GM23248 (cell line): ENCODE results near the gene PARVA. TPM values are rescaled to one million over a fixed set of nuclear protein-coding genes. Genes with fewer than 3 reads are reported as not detected.
"Not testable (repeated sequence)": the region's sequence is repeated elsewhere in the genome, so short reads cannot be mapped to it uniquely, and the experiment has no call there.

Experiments
- DNase-seq: peaks from one replicate; pipeline ENCODE4 v3.0.0-alpha.2; 2015
- H2AFZ ChIP-seq: fragments of 200-600 bp; sonication (generic); 2 replicates; pipeline ENCODE4 v1.6.1; 2016; ENCODE audit warnings: antibody characterized with exemption
- H3F3A ChIP-seq: fragments of 200-600 bp; sonication (generic); 2 replicates; pipeline ENCODE4 v1.6.1; 2016; ENCODE audit warnings: mild to moderate bottlenecking, antibody characterized with exemption, mixed run types; ENCODE audit not compliant: insufficient read depth
- H3K27ac ChIP-seq: fragments of 200-600 bp; sonication (generic); 2 replicates; pipeline ENCODE4 v1.5.1; 2016; ENCODE audit warnings: mild to moderate bottlenecking
- H3K27me3 ChIP-seq: fragments of 200-600 bp; sonication (generic); replicated peaks from 2 replicates; pipeline ENCODE4 v1.6.1; 2016; ENCODE audit warnings: mild to moderate bottlenecking; ENCODE audit not compliant: insufficient read depth
- H3K36me3 ChIP-seq: fragments of 200-600 bp; sonication (generic); 2 replicates; pipeline ENCODE4 v1.6.1; 2016; ENCODE audit warnings: low read depth, mild to moderate bottlenecking
- H3K4me1 ChIP-seq: fragments of 200-600 bp; sonication (generic); 2 replicates; pipeline ENCODE4 v1.6.1; 2016; ENCODE audit warnings: mild to moderate bottlenecking; ENCODE audit not compliant: insufficient read depth
- H3K4me2 ChIP-seq: fragments of 200-600 bp; sonication (generic); one replicate; pipeline ENCODE4 v1.6.1; 2016; ENCODE audit warnings: mild to moderate bottlenecking; ENCODE audit not compliant: unreplicated experiment
- H3K4me3 ChIP-seq: fragments of 200-600 bp; sonication (generic); 2 replicates; pipeline ENCODE4 v1.5.1; 2016; ENCODE audit warnings: mild to moderate bottlenecking
- H3K79me2 ChIP-seq: fragments of 200-600 bp; sonication (generic); 2 replicates; pipeline ENCODE4 v1.6.1; 2016; ENCODE audit warnings: mild to moderate bottlenecking; ENCODE audit not compliant: insufficient read depth
- H3K9ac ChIP-seq: fragments of 200-600 bp; sonication (generic); 2 replicates; pipeline ENCODE4 v1.6.1; 2016; ENCODE audit warnings: mild to moderate bottlenecking
- H3K9me2 ChIP-seq: fragments of 200-600 bp; sonication (generic); 2 replicates; pipeline ENCODE4 v1.6.1; 2016; ENCODE audit warnings: mixed run types, mild to moderate bottlenecking, moderate library complexity; ENCODE audit not compliant: insufficient read depth
- H3K9me3 ChIP-seq: fragments of 200-600 bp; sonication (generic); one replicate; pipeline ENCODE4 v1.6.1; 2017; ENCODE audit warnings: low read depth
- H4K20me1 ChIP-seq: fragments of 200-600 bp; sonication (generic); 2 replicates; pipeline ENCODE4 v1.6.0; 2016; ENCODE audit not compliant: insufficient read depth
- EZH2 ChIP-seq: fragments of 200-600 bp; sonication (generic); IDR thresholded peaks from 2 replicates; pipeline ENCODE4 v1.6.1; 2018; ENCODE audit warnings: antibody characterized with exemption, mild to moderate bottlenecking; ENCODE audit not compliant: insufficient read depth, poor library complexity, severe bottlenecking
- EZH2phosphoT487 ChIP-seq: fragments of 200-600 bp; sonication (generic); IDR thresholded peaks from 2 replicates; pipeline ENCODE4 v1.6.1; 2018; ENCODE audit warnings: antibody characterized with exemption, moderate library complexity, mild to moderate bottlenecking, low read depth; ENCODE audit not compliant: insufficient read depth
- WGBS, 2 experiments: methylation state at CpG; one replicate each; pipeline ENCODE4 v1.1.6; 2015 to 2017; ENCODE audit warnings: low lambda C conversion rate in 2 of 2, low coverage in 1 of 2; ENCODE audit errors: missing lambda C conversion rate in 2 of 2; 5-methylcytosine and 5-hydroxymethylcytosine counted together
- in situ Hi-C: fragments of 300-500 bp; cut with MboI; formaldehyde crosslinking; loops from 2 replicates; pipeline ENCODE4 v1.15.0; 2020
- polyA plus RNA-seq: library from polyadenylated mRNA; unstranded; fragments of >200 nt; fragmentation: Nextera tagmentation; extraction: Ambion mirVana; gene quantifications from 2 replicates; pipeline ENCODE4 v1.2.1, GENCODE V29; 2016
- total RNA-seq: library from RNA; depleted of rRNA; stranded (reverse); fragments of >200 nt; shearing (Covaris generic); gene quantifications from 2 replicates; pipeline ENCODE4 v1.2.3, GENCODE V29; 2014

Gene PARVA
- total and polyA plus RNA-seq, 2 experiments from 2014 or later, result 87.9 to 121 TPM

GRCh38 chr11:12517741-12518140 lies 140.4 kb downstream of the PARVA start:
- no peak overlapping the region for H2AFZ ChIP-seq
- no peaks in the 10 kb centered on the region for H4K20me1 ChIP-seq
- no peaks in the 10 kb centered on the region for H3K9me3 ChIP-seq
- 76 to 80% methylated on average over 4 of the region's 4 CpGs for WGBS, 2 experiments
- no peaks in the 10 kb centered on the region for H3F3A ChIP-seq
- H3K4me1 ChIP-seq, result no peaks in the 10 kb centered on the region
- in situ Hi-C loops, result no loop called here
- no peaks in the 10 kb centered on the region for H3K79me2 ChIP-seq
- TF ChIP-seq EZH2phosphoT487 (no peak), EZH2 (no peak)
- no peak overlapping the region for H3K4me2 ChIP-seq
- no peaks in the 10 kb centered on the region for H3K27me3 ChIP-seq
- H3K9ac ChIP-seq, result no peak overlapping the region
- H3K36me3 ChIP-seq, result peaks cover 29% of the 10 kb centered on the region; the same call in 1 of the 2 replicates
- H3K9me2 ChIP-seq, result no peaks in the 10 kb centered on the region
- H3K27ac ChIP-seq, result no peak overlapping the region
- no peak for DNase-seq
- no peak overlapping the region for H3K4me3 ChIP-seq

- no peak for TF ChIP-seq EZH2
- no peak for TF ChIP-seq EZH2phosphoT487
- Histone ChIP-seq H3K27me3 (no peaks in the 10 kb centered on the region), H2AFZ (no peak overlapping the region), H3K4me3 (no peak overlapping the region), H3K9me3 (no peaks in the 10 kb centered on the region), H4K20me1 (no peaks in the 10 kb centered on the region), H3K4me2 (no peak overlapping the region), H3K36me3 (peaks cover 26% of the 10 kb centered on the region; the same call in 1 of the 2 replicates), H3K9me2 (no peaks in the 10 kb centered on the region), H3F3A (no peaks in the 10 kb centered on the region), H3K27ac (no peak overlapping the region), H3K79me2 (no peaks in the 10 kb centered on the region), H3K9ac (no peak overlapping the region), H3K4me1 (no peaks in the 10 kb centered on the region)
- 97 to 98% methylated on average over 15 of the region's 15 CpGs for WGBS, 2 experiments
- DNase-seq, result no peak
- in situ Hi-C loops, result no loop called here
Observed at GRCh38 chr11:12518606-12519385, 141.4 kb downstream of the PARVA start.

- no peaks in the 10 kb centered on the region for H3K9me3 ChIP-seq
- no peaks in the 10 kb centered on the region for H3K79me2 ChIP-seq
- H3K9ac ChIP-seq, result no peak overlapping the region
- H3K9me2 ChIP-seq, result no peaks in the 10 kb centered on the region
- no peak overlapping the region for H3K4me3 ChIP-seq
- in situ Hi-C loops, result no loop called here
- H3K4me1 ChIP-seq, result no peaks in the 10 kb centered on the region
- no peak overlapping the region for H2AFZ ChIP-seq
- H3F3A ChIP-seq, result no peaks in the 10 kb centered on the region
- WGBS, 2 experiments, result 94 to 97% methylated on average over 3 of the region's 3 CpGs
- no peak for DNase-seq
- peaks cover 26% of the 10 kb centered on the region; the same call in 1 of the 2 replicates for H3K36me3 ChIP-seq
- TF ChIP-seq EZH2 (no peak), EZH2phosphoT487 (no peak)
- H3K4me2 ChIP-seq, result no peak overlapping the region
- H4K20me1 ChIP-seq, result no peaks in the 10 kb centered on the region
- H3K27ac ChIP-seq, result no peak overlapping the region
- no peaks in the 10 kb centered on the region for H3K27me3 ChIP-seq
Observed at GRCh38 chr11:12520054-12520453, 142.7 kb downstream of the PARVA start.

GRCh38 chr11:12520576-12520975 lies 143.2 kb downstream of the PARVA start:
- H3K36me3 ChIP-seq, result peaks cover 21% of the 10 kb centered on the region; the same call in 1 of the 2 replicates
- H4K20me1 ChIP-seq, H3K4me2 ChIP-seq, H3K9me3 ChIP-seq, H3K79me2 ChIP-seq, H3K27ac ChIP-seq, DNase-seq, H3K4me1 ChIP-seq, in situ Hi-C loops, H3K27me3 ChIP-seq, H3K9me2 ChIP-seq, H2AFZ ChIP-seq, H3K4me3 ChIP-seq, H3F3A ChIP-seq, H3K9ac ChIP-seq: not testable (repeated sequence)
- WGBS, 2 experiments, result 85 to 87% methylated on average over 6 of the region's 6 CpGs
